Hepatocyte (in vitro differentiated cells): Measurements from ENCODE around the gene PARP8.

Experiments used
- CTCF ChIP-seq: fragments of 200-600 bp; sonication (generic); IDR thresholded peaks from 2 replicates; pipeline ENCODE4 v1.5.1; 2016; ENCODE audit warnings: antibody characterized with exemption, mild to moderate bottlenecking; ENCODE audit not compliant: poor library complexity
- EZH2 ChIP-seq: fragments of 200-600 bp; sonication (generic); IDR thresholded peaks from 2 replicates; pipeline ENCODE4 v1.6.1; 2016; ENCODE audit warnings: antibody characterized with exemption, mild to moderate bottlenecking, borderline replicate concordance

DNA sequence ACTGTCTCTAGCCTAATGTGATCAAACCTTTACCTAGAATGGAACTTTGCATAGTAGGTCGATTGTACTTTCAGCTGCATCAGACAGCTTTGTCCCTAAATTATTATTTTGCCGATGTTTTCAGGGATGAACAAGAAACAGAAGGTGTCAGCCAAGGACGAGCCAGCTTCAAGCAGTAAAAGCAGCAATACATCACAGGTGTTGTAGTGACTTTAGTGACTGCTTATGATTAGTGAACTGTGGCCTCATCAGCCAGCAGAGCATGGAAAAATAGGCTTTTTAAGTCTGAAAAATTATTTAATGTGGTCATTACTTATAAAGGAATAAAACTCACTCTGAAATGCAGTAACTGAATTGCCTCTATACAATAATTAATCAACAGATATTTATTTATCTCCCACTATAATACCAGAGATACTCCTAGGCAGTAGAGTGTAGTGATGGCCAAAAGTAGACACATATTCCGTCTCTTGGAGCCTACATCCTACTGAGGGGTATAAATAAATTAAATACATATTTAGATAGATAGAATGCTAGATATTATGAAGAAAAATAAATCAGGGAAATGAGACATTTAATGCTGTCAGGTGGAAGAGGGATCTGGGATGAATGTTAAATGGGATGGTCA, 166.3 kb downstream of the PARP8 start:
- TF ChIP-seq CTCF (no peak), EZH2 (no peak)
